SU-DHL-6 (cell line): ENCODE measurements around the gene CD8A.
"Not testable (repeated sequence)": the region's sequence is repeated elsewhere in the genome, so short reads cannot be mapped to it uniquely, and the experiment has no call there.

Experiments used
- CTCF ChIP-seq: fragments of 200-600 bp; sonication (generic); IDR thresholded peaks from one replicate; pipeline ENCODE4 v1.5.1; 2017; ENCODE audit warnings: antibody characterized with exemption, mild to moderate bottlenecking, low read length, moderate library complexity; ENCODE audit not compliant: insufficient read depth, poor library complexity, severe bottlenecking
- EZH2phosphoT487 ChIP-seq: fragments of 200-600 bp; sonication (generic), shearing (Covaris generic); conservative IDR thresholded peaks from 2 replicates; pipeline ENCODE4 v1.6.1; 2018; ENCODE audit warnings: mild to moderate bottlenecking, antibody characterized with exemption, low read length, moderate library complexity, mixed read lengths

- TF ChIP-seq CTCF, EZH2phosphoT487: not testable (repeated sequence)
Measured at GRCh38 chr2:86739889-86740288, 50.8 kb downstream of the CD8A start.
